ENCODE results near the gene ECE1. TPM values are rescaled to one million over a fixed set of nuclear protein-coding genes. Genes with fewer than 3 reads are reported as not detected.
A peak's percentile ranks its signal among the peaks of the same experiment; 100 is the strongest.

ECE1 gene
- 139 and 140 TPM in 2 replicates for total RNA-seq

DNA sequence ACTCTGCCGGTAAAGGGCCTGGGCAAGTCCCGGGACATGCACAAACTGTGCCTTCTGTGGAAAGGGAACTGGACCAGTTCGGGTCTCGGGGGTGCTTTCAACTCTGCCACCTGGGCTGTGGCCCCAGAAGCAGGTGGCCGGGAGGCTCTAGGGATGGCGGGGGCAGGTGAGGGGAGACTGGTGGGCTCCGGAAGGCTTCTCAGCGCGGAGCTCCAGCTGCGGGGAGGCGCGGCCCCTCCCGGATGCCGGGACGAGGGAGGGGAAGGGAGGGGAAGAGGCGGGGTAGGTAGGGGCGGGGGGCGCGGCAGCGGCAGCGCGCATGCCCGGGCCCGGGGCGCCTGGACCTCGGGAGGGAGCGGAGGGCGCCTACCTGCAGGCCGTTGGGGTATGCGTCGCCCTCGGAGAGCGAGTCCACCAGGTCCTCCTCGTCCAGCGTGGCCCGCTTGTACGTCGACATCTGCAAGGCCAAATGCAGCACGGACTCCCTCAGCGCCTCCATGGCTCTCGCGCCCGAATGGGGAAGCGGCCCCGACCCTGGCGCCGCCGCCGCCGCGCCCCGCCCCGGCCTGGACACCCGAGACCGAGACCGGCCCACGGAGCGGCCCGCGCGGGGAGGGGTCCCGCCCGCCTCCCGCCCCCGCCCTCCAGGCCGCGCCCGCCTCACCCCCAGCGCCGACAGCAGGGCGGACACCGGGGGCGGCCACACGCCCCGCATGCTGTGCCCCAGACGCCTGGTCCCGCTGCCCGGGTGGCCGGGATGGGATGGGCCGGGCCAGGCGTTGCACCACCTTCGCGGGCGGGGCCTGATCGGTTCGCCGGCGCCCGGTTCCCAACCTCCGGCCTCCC, at the start of gene ECE1:
ECE1 (minus strand) TSS at position 764 of the 846 bp plus-strand sequence; CDS start at position 715, 49 bp downstream.
- Mint-ChIP-seq H3K4me1 (ENCODE audit: low read depth) (peaks cover 51% of the 10 kb centered on the region), H3K9me3 (no peaks in the 10 kb centered on the region), H3K27ac (peak within 1 kb of the TSS; percentile 87), H3K36me3 (ENCODE audit: low read depth) (peaks cover 2% of the 10 kb centered on the region), H3K4me3 (peak within 1 kb of the TSS; percentile 89), H3K27me3 (ENCODE audit: insufficient read depth) (no peaks in the 10 kb centered on the region)
- peak; percentile 42 for DNase-seq (ENCODE audit: low spot score)
- intact Hi-C loops (cut with micrococcal nuclease), result loop anchor here (5.0 kb wide), 3 partner anchors 113 to 737 kb away; partner anchors contain the start of genes EIF4G3 and HP1BP3

GRCh38 chr1:21339356-21340229, 49.3 kb upstream of the ECE1 start:
- DNase-seq (ENCODE audit: low spot score), result no peak
- Mint-ChIP-seq H3K27me3 (ENCODE audit: insufficient read depth) (no peaks in the 10 kb centered on the region), H3K4me3 (no peak overlapping the region), H3K9me3 (no peaks in the 10 kb centered on the region), H3K36me3 (ENCODE audit: low read depth) (peaks cover 28% of the 10 kb centered on the region), H3K27ac (no peak overlapping the region), H3K4me1 (ENCODE audit: low read depth) (peaks cover 85% of the 10 kb centered on the region)
- intact Hi-C loops (cut with micrococcal nuclease), result loop anchor here (5.0 kb wide), 1 partner anchor 2003 kb away; the partner anchor contains the start of gene HNRNPR

- Mint-ChIP-seq H3K4me3 (peak overlapping the region; percentile 26), H3K9me3 (no peaks in the 10 kb centered on the region), H3K4me1 (ENCODE audit: low read depth) (peaks cover 90% of the 10 kb centered on the region), H3K27me3 (ENCODE audit: insufficient read depth) (no peaks in the 10 kb centered on the region), H3K27ac (peak overlapping the region; percentile 52), H3K36me3 (ENCODE audit: low read depth) (peaks cover 28% of the 10 kb centered on the region)
- DNase-seq (ENCODE audit: low spot score), result no peak
- intact Hi-C loops (cut with micrococcal nuclease), result no loop called here
Measured at GRCh38 chr1:21338573-21339355, 48.5 kb upstream of the ECE1 start.

GRCh38 chr1:21337928-21338572, 47.8 kb upstream of the ECE1 start:
- Mint-ChIP-seq H3K4me3 (no peak overlapping the region), H3K36me3 (ENCODE audit: low read depth) (peaks cover 22% of the 10 kb centered on the region), H3K27ac (peak overlapping the region; percentile 46), H3K27me3 (ENCODE audit: insufficient read depth) (no peaks in the 10 kb centered on the region), H3K9me3 (no peaks in the 10 kb centered on the region), H3K4me1 (ENCODE audit: low read depth) (peaks cover 86% of the 10 kb centered on the region)
- no peak for DNase-seq (ENCODE audit: low spot score)
- intact Hi-C loops (cut with micrococcal nuclease), result no loop called here

DNA sequence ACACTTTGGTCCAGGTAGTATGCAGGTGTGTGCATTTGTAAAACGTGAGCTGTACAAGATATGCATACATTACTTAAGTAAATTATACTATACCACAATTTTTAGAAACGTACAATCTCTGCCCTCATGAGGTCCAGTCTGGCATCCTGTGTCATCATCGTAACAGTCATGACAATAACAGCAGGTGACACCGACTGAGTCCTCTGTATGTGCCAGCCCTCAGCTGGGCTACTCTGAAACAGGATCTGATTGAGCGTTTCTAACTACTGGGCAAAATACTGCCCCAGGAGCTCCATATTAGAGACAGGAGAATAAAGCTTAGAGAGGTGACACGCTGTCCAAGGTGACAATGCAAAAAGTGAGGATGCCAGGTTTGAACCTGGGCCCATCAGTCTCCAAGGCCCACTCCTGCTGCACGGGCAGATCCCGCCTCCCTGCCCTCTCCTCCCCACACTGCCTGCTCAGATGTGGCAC, 47.2 kb upstream of the ECE1 start:
- H3K4me3 Mint-ChIP-seq, result no peak overlapping the region
- peak overlapping the region; percentile 46 for H3K27ac Mint-ChIP-seq
- DNase-seq (ENCODE audit: low spot score), result no peak
- no peaks in the 10 kb centered on the region for H3K27me3 Mint-ChIP-seq (ENCODE audit: insufficient read depth)
- intact Hi-C loops (cut with micrococcal nuclease), result no loop called here
- peaks cover 22% of the 10 kb centered on the region for H3K36me3 Mint-ChIP-seq (ENCODE audit: low read depth)
- H3K9me3 Mint-ChIP-seq, result no peaks in the 10 kb centered on the region
- H3K4me1 Mint-ChIP-seq (ENCODE audit: low read depth), result peaks cover 86% of the 10 kb centered on the region

DNA sequence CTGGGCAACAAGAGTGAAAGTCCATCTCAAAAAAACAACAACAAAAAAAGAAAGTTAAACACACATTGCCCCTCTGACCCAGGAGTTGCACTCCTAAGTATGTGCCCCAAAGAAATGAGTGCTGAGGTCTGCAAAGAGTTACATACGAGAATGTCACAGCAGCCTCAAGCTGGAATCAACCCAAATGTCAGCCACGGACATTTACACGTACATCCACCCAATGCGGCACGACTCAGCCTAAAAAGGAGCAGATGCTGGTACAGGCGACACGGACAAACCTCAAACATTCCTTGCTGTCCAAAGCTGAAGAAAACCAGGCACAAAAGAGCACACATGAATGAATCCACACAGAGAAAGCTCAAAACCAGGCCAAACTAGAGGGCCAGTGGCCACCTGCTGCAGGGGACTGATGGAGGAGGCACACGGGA, 46.8 kb upstream of the ECE1 start:
- DNase-seq (ENCODE audit: low spot score), result no peak
- no peaks in the 10 kb centered on the region for H3K27me3 Mint-ChIP-seq (ENCODE audit: insufficient read depth)
- H3K27ac Mint-ChIP-seq, result peak overlapping the region; percentile 2
- peaks cover 22% of the 10 kb centered on the region for H3K36me3 Mint-ChIP-seq (ENCODE audit: low read depth)
- H3K4me3 Mint-ChIP-seq, result no peak overlapping the region
- intact Hi-C loops (cut with micrococcal nuclease), result no loop called here
- no peaks in the 10 kb centered on the region for H3K9me3 Mint-ChIP-seq
- peaks cover 85% of the 10 kb centered on the region for H3K4me1 Mint-ChIP-seq (ENCODE audit: low read depth)

GRCh38 chr1:21335750-21336224, 45.5 kb upstream of the ECE1 start:
- peak overlapping the region; percentile 23 for H3K27ac Mint-ChIP-seq
- H3K27me3 Mint-ChIP-seq (ENCODE audit: insufficient read depth), result no peaks in the 10 kb centered on the region
- intact Hi-C loops (cut with micrococcal nuclease), result loop anchor here (2.0 kb wide), 1 partner anchor 41 kb away; no protein-coding TSS in a partner anchor
- DNase-seq (ENCODE audit: low spot score), result no peak
- H3K9me3 Mint-ChIP-seq, result no peaks in the 10 kb centered on the region
- H3K4me3 Mint-ChIP-seq, result peak overlapping the region; percentile 84
- peaks cover 16% of the 10 kb centered on the region for H3K36me3 Mint-ChIP-seq (ENCODE audit: low read depth)
- H3K4me1 Mint-ChIP-seq (ENCODE audit: low read depth), result peaks cover 81% of the 10 kb centered on the region

DNA sequence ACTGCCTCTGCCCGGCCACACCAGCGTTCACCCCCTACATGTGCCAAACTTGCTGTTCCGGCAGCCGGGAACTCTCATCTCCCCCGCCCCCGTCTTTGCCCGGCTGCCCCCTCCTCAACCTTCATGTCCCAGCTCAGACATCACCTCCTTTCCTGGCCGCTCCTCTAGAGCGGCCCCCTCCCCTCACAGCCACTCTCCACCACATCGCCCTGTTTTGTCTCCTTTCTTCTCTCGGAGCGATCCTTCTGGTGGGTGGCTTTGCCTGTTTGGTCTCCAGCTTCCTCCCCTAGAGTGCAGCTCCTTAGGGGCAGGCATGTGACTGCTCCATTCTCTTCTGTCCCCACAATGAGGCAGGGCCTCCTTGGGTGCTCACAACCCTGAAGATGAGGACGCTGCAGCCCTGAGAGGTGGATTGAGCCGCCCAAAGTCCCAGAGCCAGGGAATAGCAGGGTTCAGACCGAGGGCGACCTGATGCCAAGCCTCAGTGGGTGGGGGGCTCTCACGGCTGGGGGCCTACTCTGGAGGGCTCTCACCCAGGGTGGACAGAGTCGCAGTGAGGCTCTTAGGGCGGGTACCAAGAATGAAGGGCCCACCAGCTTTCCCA, 44.9 kb upstream of the ECE1 start:
- Mint-ChIP-seq H3K27ac (peak overlapping the region; percentile 95), H3K36me3 (ENCODE audit: low read depth) (peaks cover 20% of the 10 kb centered on the region), H3K9me3 (no peaks in the 10 kb centered on the region), H3K27me3 (ENCODE audit: insufficient read depth) (no peaks in the 10 kb centered on the region), H3K4me1 (ENCODE audit: low read depth) (peaks cover 86% of the 10 kb centered on the region), H3K4me3 (peak overlapping the region; percentile 84)
- no peak for DNase-seq (ENCODE audit: low spot score)
- intact Hi-C loops (cut with micrococcal nuclease), result loop anchor here (2.0 kb wide), 1 partner anchor 40 kb away; no protein-coding TSS in a partner anchor

DNA sequence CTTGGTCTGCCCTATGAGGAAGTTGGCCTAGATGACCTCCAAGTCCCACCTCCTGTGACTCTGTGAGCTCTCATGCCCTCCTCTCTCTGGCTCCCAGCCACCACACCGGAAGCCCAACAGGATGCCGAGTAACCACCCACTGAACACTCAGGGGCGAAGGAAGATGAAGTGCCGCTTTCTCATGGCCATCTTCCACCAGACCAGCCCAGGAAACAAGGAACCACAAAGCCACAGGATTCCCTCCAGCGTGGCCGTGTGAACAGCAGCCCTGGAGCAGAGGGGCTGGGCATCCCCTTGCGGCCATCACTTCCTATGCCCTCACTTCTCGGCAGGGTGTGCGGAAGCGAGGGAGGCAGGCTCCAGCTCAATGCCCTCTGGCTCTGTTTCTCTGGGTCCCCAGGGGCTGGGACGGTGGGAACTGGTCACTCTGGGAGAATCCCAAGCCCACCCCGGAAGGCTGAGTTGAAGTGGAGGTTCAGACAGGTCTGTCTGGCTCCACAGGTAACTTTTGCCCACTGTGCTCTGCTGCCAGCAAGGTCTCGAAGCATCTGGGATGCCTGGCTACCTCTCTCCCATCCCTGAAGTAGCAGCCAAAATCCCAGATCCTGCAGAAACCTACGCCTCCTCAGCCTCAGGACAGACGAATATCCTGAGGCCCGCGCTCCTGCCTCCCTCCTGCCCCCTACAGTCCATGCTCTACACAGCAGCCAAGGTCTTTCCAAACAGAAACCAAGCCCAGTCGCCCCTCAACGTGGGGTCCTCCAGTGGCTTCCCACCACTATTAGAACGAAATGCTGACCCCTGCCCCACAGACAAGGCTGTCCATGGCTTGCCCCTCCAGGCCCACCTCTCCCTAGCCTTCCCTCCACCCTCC, 44.2 kb upstream of the ECE1 start:
- Mint-ChIP-seq H3K4me3 (peak overlapping the region; percentile 84), H3K36me3 (ENCODE audit: low read depth) (peaks cover 24% of the 10 kb centered on the region), H3K4me1 (ENCODE audit: low read depth) (peaks cover 85% of the 10 kb centered on the region), H3K27me3 (ENCODE audit: insufficient read depth) (no peaks in the 10 kb centered on the region), H3K27ac (peak overlapping the region; percentile 95), H3K9me3 (no peaks in the 10 kb centered on the region)
- DNase-seq (ENCODE audit: low spot score), result peak; percentile 80
- intact Hi-C loops (cut with micrococcal nuclease), result loop anchor here (1.0 to 2.0 kb wide), 4 partner anchors 9 to 79 kb away; no protein-coding TSS in a partner anchor

GRCh38 chr1:21333824-21334213, 43.6 kb upstream of the ECE1 start:
- Mint-ChIP-seq H3K27ac (peak overlapping the region; percentile 95), H3K27me3 (ENCODE audit: insufficient read depth) (no peaks in the 10 kb centered on the region), H3K36me3 (ENCODE audit: low read depth) (peaks cover 26% of the 10 kb centered on the region), H3K4me1 (ENCODE audit: low read depth) (peaks cover 85% of the 10 kb centered on the region), H3K9me3 (no peaks in the 10 kb centered on the region), H3K4me3 (peak overlapping the region; percentile 84)
- intact Hi-C loops (cut with micrococcal nuclease), result loop anchor here (1.0 to 2.0 kb wide), 4 partner anchors 9 to 79 kb away; no protein-coding TSS in a partner anchor
- DNase-seq (ENCODE audit: low spot score), result no peak
